Psoas muscle (tissue), 8 donors: ENCODE measurements around the gene SORBS2. TPM values are rescaled to one million over a fixed set of nuclear protein-coding genes. Genes with fewer than 3 reads are reported as not detected.
"Not testable (repeated sequence)": the region's sequence is repeated elsewhere in the genome, so short reads cannot be mapped to it uniquely, and the experiment has no call there.

ENCODE experiments used
- ATAC-seq, 4 donors: fragments of 200-7000 bp; cut with Tn5 transposase; one replicate each; pipeline ENCODE4 v1.9.1; 2020; ENCODE audit warnings: moderate library complexity in 3 of 4, mild to moderate bottlenecking in 2 of 4
- DNase-seq, 2 donors: peaks; one replicate each; pipeline ENCODE4 v3.0.0-alpha.2; 2020
- H3K27ac ChIP-seq: fragments of 200-600 bp; one replicate; pipeline ENCODE4 v1.8.0; 2022
- H3K27me3 ChIP-seq, 3 donors: fragments of 200-600 bp in 1 of 3; one replicate each; pipeline versions ENCODE4 v1.6.1 to v1.8.0; 2013 to 2022; ENCODE audit warnings: low read length in 2 of 3, mild to moderate bottlenecking in 2 of 3, moderate library complexity in 1 of 3; ENCODE audit not compliant: insufficient read depth in 3 of 3
- H3K36me3 ChIP-seq, 2 donors: fragments of 200-600 bp in 1 of 2; one replicate each; pipeline versions ENCODE4 v1.6.1 to v1.8.0; 2013 to 2022; ENCODE audit warnings: low read depth in 1 of 2, mild to moderate bottlenecking in 1 of 2, moderate library complexity in 1 of 2; ENCODE audit not compliant: insufficient read depth in 1 of 2
- H3K4me1 ChIP-seq: fragments of 200-600 bp; one replicate; pipeline ENCODE4 v1.8.0; 2022
- H3K4me3 ChIP-seq: fragments of 200-600 bp; one replicate; pipeline ENCODE4 v1.8.0; 2022; ENCODE audit warnings: mild to moderate bottlenecking
- H3K9me3 ChIP-seq: fragments of 200-600 bp; one replicate; pipeline ENCODE4 v1.8.0; 2022
- CTCF ChIP-seq: fragments of 200-600 bp; IDR thresholded peaks from one replicate; pipeline ENCODE4 v1.8.0; 2022; ENCODE audit warnings: antibody characterized with exemption
- WGBS, 3 donors: extraction: QIAGEN DNeasy Blood & Tissue Kit; methylation state at CpG; one replicate each; pipeline versions ENCODE4 v1.1.6 to v1.1.7; 2013; 5-methylcytosine and 5-hydroxymethylcytosine counted together
- intact Hi-C, 2 donors: fragments of 100-400 bp; cut with DNase I; formaldehyde crosslinking; loops; one replicate each; pipeline versions ENCODE4 v1.11.0 to v1.14.2; 2022
- polyA plus RNA-seq, 3 donors: library from polyadenylated mRNA; stranded (reverse); fragments of 200-250 nt; gene quantifications; one replicate each; pipeline ENCODE4 v1.2.3, GENCODE V29; 2013
- total RNA-seq, 4 donors: library from RNA; stranded (reverse); fragmentation: NEBNext Ultra II Directional in 2 of 4; extraction: Animal tissue kit (Norgen Biotek cat#: 25700) in 2 of 4; gene quantifications; one replicate each; pipeline versions ENCODE4 v1.2.1 to v1.2.4, GENCODE V29; 2021 to 2023
- donor health status: healthy with polysubstance abuse.
- donor health status: DM: no; HTN: no; CAD: no; lungs with moderate emphysema.
- donor health status: Bipolar disorder and iron deficiency.
- donor health status: healthy.
- donor health status: DM: yes; HTN: yes; CAD: no.
- donor health status: DM: no; HTN: no; CAD: no.
- donor health status: DM: no; HTN: no; CAD: no.
- donor health status: DM: yes; HTN: yes; CAD: no.

Gene SORBS2
- total and polyA plus RNA-seq, 7 donors, result 2.5 to 30.4 (median 7.2) TPM

- WGBS, 3 donors, result 96 to 97% (median 97%) methylated on average over 5 of the region's 5 CpGs
- intact Hi-C loops, result no loop called here
- peak overlapping the region; percentile 83 for H3K27ac ChIP-seq
- peaks cover 9% of the 10 kb centered on the region for H3K4me1 ChIP-seq
- no peaks in the 10 kb centered on the region for H3K9me3 ChIP-seq
- DNase-seq, result no peak
- ATAC-seq, result peak; percentile 9 to 48 (median 26)
- no peaks in the 10 kb centered on the region for H3K27me3 ChIP-seq
- no peak for TF ChIP-seq CTCF
- H3K36me3 ChIP-seq, result no peaks in the 10 kb centered on the region
- peak overlapping the region; percentile 35 for H3K4me3 ChIP-seq
These were observed 251.7 kb downstream of the SORBS2 start for GRCh38 chr4:185560316-185560715.

GRCh38 chr4:185559915-185560281 lies 252.1 kb downstream of the SORBS2 start:
- Histone ChIP-seq H3K9me3 (no peaks in the 10 kb centered on the region), H3K4me1 (peaks cover 9% of the 10 kb centered on the region), H3K27me3 (no peaks in the 10 kb centered on the region), H3K27ac (peak overlapping the region; percentile 83), H3K36me3 (no peaks in the 10 kb centered on the region), H3K4me3 (peak overlapping the region; percentile 35)
- no peak for TF ChIP-seq CTCF
- DNase-seq, result peak; percentile 32 to 64
- WGBS, 3 donors, result 19 to 57% (median 25%) methylated on average over 4 of the region's 4 CpGs
- intact Hi-C loops, result no loop called here
- ATAC-seq, result peak; percentile 76 to 94 (median 84)

- DNase-seq, intact Hi-C loops, H3K4me3 ChIP-seq, H3K9me3 ChIP-seq, H3K27me3 ChIP-seq, H3K4me1 ChIP-seq, H3K36me3 ChIP-seq: not testable (repeated sequence)
- 62 to 65% (median 62%) methylated on average over 8 of the region's 8 CpGs for WGBS, 3 donors
- ATAC-seq, result peak; percentile 30 to 42 (median 34)
- peak overlapping the region; percentile 83 for H3K27ac ChIP-seq
These were observed 252.6 kb downstream of the SORBS2 start for GRCh38 chr4:185559251-185559914.

- H3K9me3 ChIP-seq, result no peaks in the 10 kb centered on the region
- H3K4me3 ChIP-seq, result no peak overlapping the region
- no peak for TF ChIP-seq CTCF
- ATAC-seq (no peak), DNase-seq (no peak)
- intact Hi-C loops, result no loop called here
- 44 to 59% (median 50%) methylated on average over 4 of the region's 4 CpGs for WGBS, 3 donors
- H3K27ac ChIP-seq, result no peak overlapping the region
- no peaks in the 10 kb centered on the region for H3K36me3 ChIP-seq
- H3K27me3 ChIP-seq, result no peaks in the 10 kb centered on the region
- peaks cover 5% of the 10 kb centered on the region for H3K4me1 ChIP-seq
These were observed 257.4 kb downstream of the SORBS2 start for GRCh38 chr4:185554365-185555126.

- ATAC-seq (no peak), DNase-seq (no peak)
- H3K27me3 ChIP-seq, result no peaks in the 10 kb centered on the region
- no peak overlapping the region for H3K27ac ChIP-seq
- TF ChIP-seq CTCF, result no peak
- WGBS, 3 donors, result 84 to 90% (median 85%) methylated on average over 2 of the region's 2 CpGs
- intact Hi-C loops, result no loop called here
- H3K9me3 ChIP-seq, result no peaks in the 10 kb centered on the region
- H3K36me3 ChIP-seq, result no peaks in the 10 kb centered on the region
- no peak overlapping the region for H3K4me3 ChIP-seq
- H3K4me1 ChIP-seq, result no peaks in the 10 kb centered on the region
These were observed 259.7 kb downstream of the SORBS2 start for GRCh38 chr4:185552254-185552653.
